Activated CD4-positive, alpha-beta T cell treated with anti-CD3 and anti-CD28 coated beads, Interleukin-2, Interleukin-4, amounts not matched to agents 100 ng/mL and 50 ng/mL, durations not matched to agents 16 hours and 8 hours (primary cell): ENCODE data around the gene NCAPH2.

Source experiments
- DNase-seq: peaks from one replicate; pipeline ENCODE4 v3.0.0-alpha.2; 2020; ENCODE audit warnings: low spot score

NCAPH2 gene

DNA sequence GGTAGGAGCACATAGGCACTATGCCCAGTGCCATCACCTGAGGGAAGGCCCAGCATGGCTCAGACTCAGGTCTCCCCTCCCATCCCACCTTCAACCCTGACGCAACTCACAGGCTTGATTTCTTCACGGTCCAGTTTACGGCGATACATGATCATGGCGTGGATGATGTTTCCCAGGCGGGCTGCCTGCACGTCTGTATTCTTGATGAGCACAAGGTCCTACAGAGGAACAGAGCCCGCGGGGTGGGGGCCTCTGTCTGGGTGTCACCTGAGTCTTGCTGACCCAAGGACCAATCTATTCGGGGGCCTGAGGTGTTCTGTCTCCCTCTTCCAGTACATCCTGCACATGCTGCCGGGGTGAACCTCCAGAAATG lies 66.3 kb downstream of the NCAPH2 start:
- DNase-seq = no peak
